OCI-LY3 (cell line): ENCODE data around the gene FBXL15.

Source experiments
- EZH2phosphoT487 ChIP-seq: fragments of 200-600 bp; shearing (Covaris generic); IDR thresholded peaks from 2 replicates; pipeline ENCODE4 v1.6.1; 2018; ENCODE audit warnings: antibody characterized with exemption, mixed run types, low read depth
- TF ChIP-seq, protein P1 (sequence below): fragments of 200-600, 300-600 bp; sonication (generic); IDR thresholded peaks from 2 replicates; pipeline ENCODE4 v1.5.1; 2014; ENCODE audit warnings: antibody characterized with exemption, low read length, low read depth

DNA sequence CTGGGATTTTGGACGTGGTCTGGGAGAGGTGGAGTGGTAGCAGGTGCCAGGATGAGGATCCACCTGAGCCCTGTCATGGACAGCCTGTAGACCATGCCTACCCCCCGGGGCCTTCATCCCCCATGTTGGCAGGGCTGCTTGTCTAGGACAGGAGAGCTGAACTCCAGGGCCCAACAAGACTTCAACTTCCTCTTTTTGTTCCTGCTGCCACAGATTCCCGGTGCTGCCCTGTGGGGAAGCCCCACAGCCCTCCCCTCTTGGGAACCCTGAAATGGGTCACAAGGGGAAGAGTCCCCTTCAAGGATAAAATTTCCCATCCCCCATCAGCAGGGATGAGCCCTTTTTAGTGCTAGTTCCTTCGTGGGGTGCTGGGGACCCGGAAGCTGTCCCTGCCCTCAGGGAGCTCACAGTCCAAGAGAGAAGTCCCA lies 13.0 kb downstream of the FBXL15 start:
- TF ChIP-seq, protein P1, sequence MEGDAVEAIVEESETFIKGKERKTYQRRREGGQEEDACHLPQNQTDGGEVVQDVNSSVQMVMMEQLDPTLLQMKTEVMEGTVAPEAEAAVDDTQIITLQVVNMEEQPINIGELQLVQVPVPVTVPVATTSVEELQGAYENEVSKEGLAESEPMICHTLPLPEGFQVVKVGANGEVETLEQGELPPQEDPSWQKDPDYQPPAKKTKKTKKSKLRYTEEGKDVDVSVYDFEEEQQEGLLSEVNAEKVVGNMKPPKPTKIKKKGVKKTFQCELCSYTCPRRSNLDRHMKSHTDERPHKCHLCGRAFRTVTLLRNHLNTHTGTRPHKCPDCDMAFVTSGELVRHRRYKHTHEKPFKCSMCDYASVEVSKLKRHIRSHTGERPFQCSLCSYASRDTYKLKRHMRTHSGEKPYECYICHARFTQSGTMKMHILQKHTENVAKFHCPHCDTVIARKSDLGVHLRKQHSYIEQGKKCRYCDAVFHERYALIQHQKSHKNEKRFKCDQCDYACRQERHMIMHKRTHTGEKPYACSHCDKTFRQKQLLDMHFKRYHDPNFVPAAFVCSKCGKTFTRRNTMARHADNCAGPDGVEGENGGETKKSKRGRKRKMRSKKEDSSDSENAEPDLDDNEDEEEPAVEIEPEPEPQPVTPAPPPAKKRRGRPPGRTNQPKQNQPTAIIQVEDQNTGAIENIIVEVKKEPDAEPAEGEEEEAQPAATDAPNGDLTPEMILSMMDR = no peak
- TF ChIP-seq EZH2phosphoT487 = no peak
